DMS 273 (cell line): ENCODE data around the gene FLT1.

Experiments used
- DNase-seq: peaks from one replicate; lab custom pipeline; 2025; ENCODE audit not compliant: unreplicated experiment; lab: John Stamatoyannopoulos, UW

FLT1 gene

GRCh38 chr13:28463481-28463880 lies 31.4 kb downstream of the FLT1 start:
- DNase-seq = no peak

- peak; percentile 92 for DNase-seq
Measured at GRCh38 chr13:28459911-28460310, 35.0 kb downstream of the FLT1 start.

- peak; percentile 7 for DNase-seq
Measured at GRCh38 chr13:28458608-28459007, 36.3 kb downstream of the FLT1 start.

GRCh38 chr13:28458051-28458450 lies 36.9 kb downstream of the FLT1 start:
- DNase-seq = no peak

GRCh38 chr13:28457521-28457920 lies 37.4 kb downstream of the FLT1 start:
- DNase-seq = no peak

GRCh38 chr13:28455580-28456194 lies 39.2 kb downstream of the FLT1 start:
- DNase-seq = no peak

- no peak for DNase-seq
Measured at GRCh38 chr13:28452755-28453154, 42.2 kb downstream of the FLT1 start.

- DNase-seq = peak; percentile 16
Measured at GRCh38 chr13:28451482-28452217, 43.3 kb downstream of the FLT1 start.

- peak; percentile 7 for DNase-seq
Measured at GRCh38 chr13:28449826-28450773, 44.8 kb downstream of the FLT1 start.

GRCh38 chr13:28448651-28449358 lies 46.1 kb downstream of the FLT1 start:
- no peak for DNase-seq

- no peak for DNase-seq
Measured at GRCh38 chr13:28447989-28448388, 46.9 kb downstream of the FLT1 start.

- no peak for DNase-seq
Measured at GRCh38 chr13:28447206-28447605, 47.7 kb downstream of the FLT1 start.

GRCh38 chr13:28442839-28443238 lies 52.1 kb downstream of the FLT1 start:
- DNase-seq = no peak

GRCh38 chr13:28441529-28441928 lies 53.4 kb downstream of the FLT1 start:
- no peak for DNase-seq

- no peak for DNase-seq
Measured at GRCh38 chr13:28440774-28441504, 54.0 kb downstream of the FLT1 start.

GRCh38 chr13:28438598-28439334 lies 56.2 kb downstream of the FLT1 start:
- DNase-seq = no peak

GRCh38 chr13:28438067-28438466 lies 56.9 kb downstream of the FLT1 start:
- no peak for DNase-seq

GRCh38 chr13:28435917-28436316 lies 59.0 kb downstream of the FLT1 start:
- no peak for DNase-seq

GRCh38 chr13:28434926-28435325 lies 60.0 kb downstream of the FLT1 start:
- DNase-seq = no peak
